Measurements from ENCODE around the gene NAPA.
"Not testable (repeated sequence)": the region's sequence is repeated elsewhere in the genome, so short reads cannot be mapped to it uniquely, and the experiment has no call there.

Gene NAPA

GRCh38 chr19:47486220-47486619 lies 28.6 kb downstream of the NAPA start:
- DNase-seq (ENCODE audit: low read depth in 3 of 3): not testable (repeated sequence)

- DNase-seq (ENCODE audit: low read depth in 3 of 3): no peak
Measured at GRCh38 chr19:47485210-47485609, 29.7 kb downstream of the NAPA start.

GRCh38 chr19:47483800-47484690 lies 30.8 kb downstream of the NAPA start, which contains the start of gene KPTN:
TSS of gene KPTN (minus strand) at chr19:47484219. CDS start at chr19:47484160, 59 bp downstream.
- DNase-seq (ENCODE audit: low read depth in 3 of 3): peak; percentile 81 to 89 (median 83)

- DNase-seq (ENCODE audit: low read depth in 3 of 3): no peak
Measured at GRCh38 chr19:47483200-47483599, 31.7 kb downstream of the NAPA start.

DNA sequence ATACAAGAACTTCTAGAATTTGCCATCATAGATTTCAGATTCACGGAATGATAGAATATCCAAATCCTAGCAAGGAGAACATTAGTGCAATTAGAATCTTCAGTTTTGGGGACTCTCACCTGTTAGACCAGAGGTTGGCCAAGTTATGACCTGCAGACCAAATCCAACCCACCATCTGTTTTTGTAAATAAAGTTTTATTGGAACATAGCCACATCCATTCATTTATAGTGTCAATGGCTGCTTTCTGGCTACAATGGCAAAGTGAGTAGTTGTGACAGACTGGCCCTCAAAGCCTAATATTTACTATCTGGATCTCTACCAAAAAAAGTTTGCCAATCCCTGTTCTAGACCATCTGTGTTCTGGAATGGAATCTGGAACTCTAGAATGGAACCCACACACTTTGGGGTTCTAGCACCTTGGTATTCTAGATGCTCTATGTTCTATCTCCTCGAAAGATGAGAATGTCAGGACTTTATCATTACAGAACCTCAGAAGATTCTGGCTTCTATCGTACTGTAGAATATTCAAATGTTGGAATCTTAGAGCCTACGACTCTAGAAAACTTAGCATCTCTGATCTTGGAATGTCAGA lies 33.3 kb downstream of the NAPA start:
- no peak for DNase-seq (ENCODE audit: low read depth in 3 of 3)

DNA sequence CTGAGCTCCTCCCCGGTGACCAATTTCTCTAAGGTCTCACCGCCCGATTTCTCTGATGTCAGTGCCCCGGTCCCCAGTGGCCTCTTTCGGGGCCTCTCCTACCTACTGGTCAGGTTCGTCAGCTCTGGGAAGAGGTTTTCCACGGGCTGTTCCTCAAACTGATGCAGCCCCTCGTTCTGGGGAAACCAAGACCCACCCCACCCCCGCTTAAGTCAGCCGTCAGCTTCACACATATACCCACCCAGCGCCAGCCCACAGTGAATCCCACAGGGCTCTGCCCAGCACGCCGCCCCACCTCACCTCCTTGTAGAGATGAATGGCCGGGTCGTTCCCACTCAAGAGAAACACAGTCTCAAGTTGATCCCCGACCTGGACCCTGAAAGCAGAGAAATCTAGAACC lies 34.2 kb downstream of the NAPA start:
- DNase-seq (ENCODE audit: low read depth in 3 of 3): no peak

DNA sequence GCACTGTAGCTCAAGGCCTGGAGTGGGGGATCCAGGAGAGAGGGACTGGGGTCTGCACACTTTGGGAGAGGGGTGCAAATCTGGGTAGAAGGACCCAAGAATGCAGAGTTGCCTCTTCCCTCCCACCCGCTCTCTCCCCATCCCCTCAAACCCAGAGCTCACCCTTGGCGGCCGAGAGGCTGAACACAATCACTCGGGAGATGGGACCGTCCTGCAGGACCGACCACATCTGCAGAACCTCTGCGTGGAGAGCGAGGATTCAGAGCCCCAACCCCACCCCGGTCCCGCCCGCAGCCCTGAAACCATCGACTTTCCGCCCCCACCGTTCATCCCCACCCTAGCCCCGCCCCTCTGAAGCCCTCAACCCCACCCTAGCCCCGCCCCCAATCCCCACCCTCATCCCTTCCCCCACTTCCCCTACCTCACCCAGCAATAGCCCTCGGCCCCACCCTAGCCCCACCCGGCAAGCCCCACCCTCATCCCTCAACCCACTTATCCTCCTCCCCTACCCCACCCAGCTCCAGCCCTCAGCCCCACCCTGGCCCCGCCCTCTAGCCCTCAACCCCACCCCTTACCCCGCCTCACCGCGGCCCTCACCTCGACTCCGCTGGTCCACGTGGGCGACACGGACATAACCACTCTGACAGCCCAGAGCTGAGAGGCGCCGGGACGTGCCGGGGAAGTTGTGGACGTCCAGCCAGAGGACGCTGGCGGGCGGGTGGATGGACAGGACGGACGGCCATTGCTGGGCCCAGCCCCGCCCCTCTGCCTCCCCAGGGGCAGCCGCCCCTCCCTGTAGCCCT lies 35.0 kb downstream of the NAPA start:
- DNase-seq (ENCODE audit: low read depth in 3 of 3): no peak

GRCh38 chr19:47476438-47476972 lies 38.4 kb downstream of the NAPA start:
- no peak for DNase-seq (ENCODE audit: low read depth in 3 of 3)

GRCh38 chr19:47475465-47475864 lies 39.4 kb downstream of the NAPA start:
- DNase-seq (ENCODE audit: low read depth in 3 of 3): no peak

DNA sequence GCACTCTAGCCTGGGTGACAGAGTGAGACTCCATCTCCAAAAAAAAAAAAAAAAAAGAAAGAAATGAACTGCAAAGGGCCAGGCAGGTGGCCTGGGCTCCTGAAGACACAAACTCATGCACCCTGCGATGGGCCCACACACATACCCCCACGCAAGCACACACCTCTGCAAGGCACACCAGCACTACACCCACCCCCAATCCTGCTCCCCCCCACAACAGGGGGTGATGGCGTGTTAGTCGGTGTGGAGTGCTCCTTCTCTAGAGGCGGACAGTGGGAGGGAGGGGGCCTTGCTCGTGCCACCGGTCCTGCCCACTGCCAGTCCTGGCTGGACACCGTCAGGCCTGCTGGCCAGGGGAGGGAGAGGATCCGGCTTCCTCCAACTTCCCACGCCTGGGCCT lies 41.5 kb downstream of the NAPA start:
- no peak for DNase-seq (ENCODE audit: low read depth in 3 of 3)

DNA sequence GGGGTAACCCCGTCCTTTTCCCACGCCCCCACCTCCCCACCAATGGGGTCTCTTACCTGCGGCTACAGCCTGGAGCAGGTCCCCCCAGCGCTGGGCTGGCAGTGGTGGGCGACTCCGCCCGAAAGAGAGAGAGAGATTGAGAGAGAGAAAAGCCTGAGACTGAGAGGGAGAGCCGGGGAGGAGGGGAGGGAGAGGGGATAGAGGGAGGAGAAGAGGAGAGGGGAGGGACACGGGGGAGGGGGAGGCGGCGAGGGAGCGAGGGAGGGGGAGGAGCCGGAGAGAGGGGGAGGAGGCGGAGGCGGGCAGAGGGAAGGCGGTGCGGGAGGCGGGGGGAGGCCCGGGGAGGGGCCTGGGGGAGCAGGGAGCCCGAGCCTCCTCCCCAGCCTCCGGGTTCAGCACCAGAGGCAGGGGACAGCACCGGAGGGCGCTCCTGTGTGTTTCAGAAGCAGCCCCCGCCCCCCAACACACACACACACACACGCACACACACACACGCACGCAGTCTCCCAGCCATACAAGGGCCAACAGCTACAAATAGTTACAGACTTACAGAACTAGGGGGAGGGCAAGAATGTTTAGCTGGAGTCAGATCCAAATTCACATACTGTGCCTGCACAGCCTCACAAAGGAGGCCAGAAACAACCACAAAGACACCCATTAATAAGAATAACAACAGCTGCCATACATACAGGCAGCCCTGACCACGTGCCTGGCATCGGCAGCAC lies 43.0 kb downstream of the NAPA start, which contains the start of gene SLC8A2:
Gene SLC8A2 (minus strand): TSS at position 161 of the 725 bp plus-strand sequence. CDS start 5,490 bp downstream, outside the sequence.
- peak; percentile 14 to 51 (median 22) for DNase-seq (ENCODE audit: low read depth in 3 of 3)

GRCh38 chr19:47471381-47471732 lies 43.5 kb downstream of the NAPA start:
- no peak for DNase-seq (ENCODE audit: low read depth in 3 of 3)

DNA sequence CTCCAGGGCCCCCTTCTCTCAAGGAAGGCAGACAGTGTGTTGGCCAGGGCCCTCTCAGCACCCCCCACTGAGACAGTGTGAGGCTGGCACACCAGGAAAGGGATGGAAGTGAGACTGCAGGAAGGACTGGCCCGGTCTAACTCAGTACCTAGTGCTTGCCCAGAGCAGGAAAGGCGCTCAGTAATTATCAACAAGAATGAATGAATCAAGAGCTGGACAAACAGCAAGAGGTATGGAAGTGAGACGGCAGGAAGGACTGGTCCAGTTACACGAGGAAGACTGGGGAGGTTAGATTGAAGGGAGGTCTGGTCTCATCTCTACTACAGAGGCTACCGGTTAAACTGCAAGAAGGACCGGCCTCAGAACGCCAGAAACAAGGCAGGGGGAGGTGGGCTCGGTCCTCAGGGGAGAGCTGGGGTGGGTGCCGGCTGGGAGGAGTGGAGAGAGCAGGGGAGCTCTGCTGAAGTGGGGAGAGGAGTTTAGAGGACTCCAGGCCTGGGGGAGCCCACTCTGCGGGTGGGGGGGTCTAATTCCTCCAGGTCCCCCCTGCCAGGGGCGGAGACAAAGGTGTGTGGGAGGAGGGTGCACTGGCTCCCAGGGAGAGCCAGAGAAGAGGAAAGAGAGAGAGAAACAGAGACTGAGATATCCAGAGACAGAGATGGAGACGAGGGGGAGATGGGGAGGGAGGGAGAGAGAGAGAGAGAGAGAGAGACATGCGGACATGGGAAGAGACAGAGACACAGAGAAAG lies 44.2 kb downstream of the NAPA start:
- DNase-seq (ENCODE audit: low read depth in 3 of 3): no peak

DNA sequence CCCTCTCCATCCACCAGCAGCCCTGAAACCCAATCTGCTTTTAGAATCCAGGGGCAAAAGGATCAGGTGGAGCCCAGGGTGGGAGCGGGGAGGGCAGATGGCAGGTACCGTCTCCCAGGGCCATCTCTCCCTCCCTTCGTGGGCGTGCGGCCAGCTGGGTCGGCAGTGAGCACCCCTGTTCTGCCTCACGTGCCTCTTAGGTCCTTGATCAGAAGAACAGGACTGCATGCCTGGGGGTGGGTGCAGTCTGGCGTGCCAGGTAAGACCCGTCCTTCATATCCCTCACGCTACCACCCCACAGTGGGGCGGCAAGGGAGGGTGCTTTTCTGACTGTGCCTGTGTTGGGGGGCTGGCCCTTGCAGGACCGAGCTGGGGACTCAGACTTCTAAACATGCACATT lies 45.1 kb downstream of the NAPA start:
- DNase-seq (ENCODE audit: low read depth in 3 of 3): no peak

DNA sequence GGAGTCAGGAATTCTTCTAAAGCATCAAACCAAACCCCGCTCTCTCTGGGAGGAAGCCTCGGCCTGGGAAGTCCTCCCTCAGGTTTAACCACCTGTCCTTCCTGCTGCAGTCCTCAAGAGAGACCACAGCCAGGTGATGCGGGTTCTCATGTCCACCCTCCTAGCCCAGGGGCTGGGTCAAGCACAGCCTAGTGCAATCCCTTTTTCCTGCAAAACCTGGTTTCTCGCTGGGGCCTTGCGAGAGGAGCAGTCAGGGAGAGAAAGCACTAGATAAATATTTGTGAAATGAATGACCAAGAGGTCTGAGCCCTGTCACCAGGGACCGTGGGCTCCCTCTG lies 45.5 kb downstream of the NAPA start:
- DNase-seq (ENCODE audit: low read depth in 3 of 3): no peak

DNA sequence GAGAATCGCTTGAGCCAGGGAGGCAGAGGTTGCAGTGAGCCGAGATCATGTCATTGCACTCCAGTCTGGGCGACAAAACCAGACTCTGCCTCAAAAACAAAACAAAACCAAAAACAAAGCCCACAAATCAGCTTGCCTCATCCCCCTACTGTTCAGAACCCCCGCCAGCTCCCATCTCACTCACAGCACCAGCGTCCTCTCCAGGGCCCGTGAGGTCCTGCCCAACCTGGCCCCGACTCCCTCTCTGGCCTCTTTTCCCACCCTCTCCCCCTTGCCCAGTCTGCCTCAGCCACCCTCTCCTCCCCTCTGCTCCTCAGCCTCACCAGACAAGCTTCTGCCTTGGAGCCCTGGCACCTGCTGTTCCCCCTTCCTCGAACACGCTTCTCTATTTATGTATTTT lies 46.9 kb downstream of the NAPA start:
- no peak for DNase-seq (ENCODE audit: low read depth in 3 of 3)

GRCh38 chr19:47465957-47466356 lies 48.9 kb downstream of the NAPA start:
- DNase-seq (ENCODE audit: low read depth in 3 of 3): no peak

DNA sequence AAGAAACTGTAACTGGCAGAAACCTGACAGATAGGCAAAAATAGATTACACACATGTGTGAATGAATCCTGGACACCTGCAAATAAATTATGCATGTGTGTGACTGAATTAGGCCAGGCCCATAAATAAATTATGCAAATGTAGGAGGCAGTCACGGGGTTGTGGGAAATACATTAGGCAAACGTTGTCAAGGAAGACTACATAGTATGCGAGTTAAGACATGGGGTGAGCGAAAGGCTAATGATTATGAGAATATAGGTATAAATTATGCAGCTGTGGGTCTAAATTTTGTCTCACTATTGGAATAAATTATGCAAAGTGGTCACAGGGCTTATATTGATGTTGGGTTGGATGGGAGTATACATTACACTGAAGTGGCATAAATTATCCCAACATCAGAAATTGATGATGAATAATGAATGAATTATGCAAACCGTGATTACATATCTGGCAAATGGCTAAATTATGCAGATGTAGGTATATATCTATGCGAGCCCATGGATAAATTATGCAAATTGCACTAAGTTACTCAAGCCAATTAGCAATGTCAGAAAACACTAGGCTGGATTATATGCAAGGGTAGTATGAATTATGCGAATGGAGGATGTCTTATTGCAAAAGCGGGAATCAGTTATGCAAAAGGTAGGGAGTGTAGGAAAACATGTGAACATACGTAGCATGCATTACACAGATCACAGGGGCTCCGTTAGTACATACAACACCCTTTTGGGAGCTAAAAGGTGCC lies 50.0 kb downstream of the NAPA start:
- no peak for DNase-seq (ENCODE audit: low read depth in 3 of 3)

GRCh38 chr19:47461876-47462275 lies 53.0 kb downstream of the NAPA start:
- no peak for DNase-seq (ENCODE audit: low read depth in 3 of 3)

DNA sequence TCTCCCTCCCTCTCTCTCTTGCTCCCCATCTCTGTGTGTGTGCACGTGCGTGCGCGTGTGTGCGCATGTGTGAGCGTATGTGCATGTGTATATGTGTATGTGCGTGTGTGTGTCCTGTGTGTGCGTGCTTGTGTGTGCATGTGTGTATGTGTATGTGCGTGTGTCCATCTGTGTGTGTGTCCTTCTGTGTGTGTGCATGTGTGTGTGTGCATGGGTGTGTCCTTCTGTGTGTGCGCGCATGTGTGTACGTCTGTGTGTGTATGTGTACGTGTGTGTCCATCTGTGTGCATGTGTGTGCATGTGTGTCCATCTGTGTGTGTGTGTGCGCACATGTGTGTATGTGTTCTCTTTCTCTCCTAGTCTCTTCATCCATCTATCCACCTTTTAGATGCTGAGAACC lies 55.4 kb downstream of the NAPA start:
- DNase-seq (ENCODE audit: low read depth in 3 of 3): no peak
